H1 (cell line): ENCODE results near the gene NEFH. TPM values are rescaled to one million over a fixed set of nuclear protein-coding genes. Genes with fewer than 3 reads are reported as not detected.
"Not testable (repeated sequence)": the region's sequence is repeated elsewhere in the genome, so short reads cannot be mapped to it uniquely, and the experiment has no call there.

Experiments
- CTCF ChIA-PET: fragments of 300-600 bp; sonication (Branson Sonifier 250); formaldehyde crosslinking; loops from one replicate; lab custom pipeline; 2021; ENCODE audit not compliant: partially characterized antibody; lab: Charles Lee
- POLR2A ChIA-PET: fragments of 300-600 bp; sonication (Branson Sonifier 250); formaldehyde crosslinking; loops from one replicate; lab custom pipeline; 2021; ENCODE audit warnings: inconsistent platforms; ENCODE audit not compliant: partially characterized antibody; lab: Charles Lee
- DNase-seq, 2 experiments: peaks; one replicate each; pipeline versions ENCODE4 v3.0.0 to v3.0.0-alpha.2; 2010 to 2022; ENCODE audit warnings: low spot score in 2 of 2, low read depth in 1 of 2, mixed read lengths in 1 of 2
- FAIRE-seq: peaks from 2 replicates; lab custom pipeline; 2011; peaks lifted over from hg19 to GRCh38; lab: Jason Lieb, UNC
- H2AFZ ChIP-seq: 2 replicates; pipeline ENCODE4 v1.8.1; 2012; ENCODE audit warnings: low read length, inconsistent platforms
- H2AK5ac ChIP-seq: 2 replicates; pipeline ENCODE4 v1.6.1; 2013; ENCODE audit warnings: low read depth, low read length
- H2BK120ac ChIP-seq: replicated peaks from 2 replicates; pipeline ENCODE3; 2013; ENCODE audit warnings: low read depth, low read length, inconsistent platforms
- H2BK12ac ChIP-seq: 2 replicates; pipeline ENCODE4 v1.6.1; 2013; ENCODE audit warnings: low read depth, low read length
- H2BK15ac ChIP-seq: 2 replicates; pipeline ENCODE4 v1.6.1; 2013; ENCODE audit warnings: low read length
- H2BK20ac ChIP-seq: 2 replicates; pipeline ENCODE4 v1.6.1; 2013; ENCODE audit warnings: low read length
- H2BK5ac ChIP-seq: 2 replicates; pipeline ENCODE4 v1.6.1; 2013; ENCODE audit warnings: low read depth, low read length
- H3K14ac ChIP-seq: 2 replicates; pipeline ENCODE4 v1.6.1; 2013; ENCODE audit warnings: inconsistent platforms; ENCODE audit not compliant: insufficient read length
- H3K18ac ChIP-seq: 2 replicates; pipeline ENCODE4 v1.6.1; 2013; ENCODE audit warnings: low read length; ENCODE audit errors: extremely low read depth
- H3K23ac ChIP-seq: 2 replicates; pipeline ENCODE4 v1.6.1; 2013; ENCODE audit warnings: inconsistent platforms; ENCODE audit not compliant: insufficient read length
- H3K23me2 ChIP-seq: 2 replicates; pipeline ENCODE4 v1.6.1; 2013; ENCODE audit warnings: low read depth, low read length
- H3K27ac ChIP-seq: 2 replicates; pipeline ENCODE4 v1.6.1; 2011; ENCODE audit warnings: low read depth, low read length, inconsistent platforms
- H3K27me3 ChIP-seq, 4 experiments: replicated peaks in 1 of 4; 1 replicate in 1 of 4; 2 replicates in 3 of 4; pipeline versions ENCODE4 v1.6.1 to v1.8.1; 2011 to 2013; ENCODE audit warnings: low read length in 3 of 4, mild to moderate bottlenecking in 3 of 4, inconsistent platforms in 2 of 4, mixed read lengths in 2 of 4, moderate library complexity in 1 of 4; ENCODE audit not compliant: control insufficient read depth in 3 of 4, insufficient read depth in 3 of 4; ENCODE audit errors: extremely low read depth in 1 of 4
- H3K36me3 ChIP-seq, 4 experiments: 2 replicates each; pipeline versions ENCODE4 v1.6.1 to v1.8.1; 2011 to 2013; ENCODE audit warnings: mild to moderate bottlenecking in 4 of 4, low read length in 3 of 4, moderate library complexity in 2 of 4, control low read depth in 1 of 4, inconsistent platforms in 1 of 4; ENCODE audit not compliant: insufficient read depth in 4 of 4, control insufficient read depth in 2 of 4
- H3K4ac ChIP-seq: replicated peaks from 2 replicates; pipeline ENCODE3; 2013; ENCODE audit warnings: low read length, low read depth, mixed read lengths, inconsistent platforms; ENCODE audit not compliant: insufficient read length
- H3K4me1 ChIP-seq, 4 experiments: replicated peaks in 1 of 4; 1 replicate in 1 of 4; 2 replicates in 3 of 4; pipeline versions ENCODE4 v1.6.1 to v1.8.1; 2011 to 2013; ENCODE audit warnings: low read length in 3 of 4, inconsistent platforms in 2 of 4, mixed read lengths in 1 of 4; ENCODE audit not compliant: insufficient read depth in 4 of 4, control insufficient read depth in 3 of 4
- H3K4me2 ChIP-seq, 2 experiments: 2 replicates each; pipeline versions ENCODE4 v1.6.1 to v1.8.1; 2011 to 2013; ENCODE audit warnings: low read depth in 2 of 2, low read length in 2 of 2, control low read depth in 1 of 2, inconsistent platforms in 1 of 2, mild to moderate bottlenecking in 1 of 2; ENCODE audit not compliant: insufficient read depth in 1 of 2
- H3K4me3 ChIP-seq, 4 experiments: fragments of 200-600, 300-600 bp in 1 of 4; sonication (generic), shearing (Covaris generic), sonication (Bioruptor Twin) in 1 of 4; 2 replicates each; pipeline versions ENCODE4 v1.5.1 to v1.8.1; 2011 to 2016; ENCODE audit warnings: low read length in 4 of 4, low read depth in 3 of 4, control low read depth in 2 of 4, inconsistent platforms in 2 of 4, mild to moderate bottlenecking in 2 of 4, mixed read lengths in 1 of 4, moderate library complexity in 1 of 4; ENCODE audit not compliant: insufficient read depth in 2 of 4; ENCODE audit errors: extremely low read depth in 1 of 4
- H3K56ac ChIP-seq: replicated peaks from 2 replicates; pipeline ENCODE3; 2013; ENCODE audit warnings: low read depth, mild to moderate bottlenecking, mixed read lengths, low read length, inconsistent platforms; ENCODE audit not compliant: insufficient read length
- H3K79me1 ChIP-seq: 2 replicates; pipeline ENCODE4 v1.6.1; 2013; ENCODE audit warnings: low read depth, low read length, control low read depth
- H3K79me2 ChIP-seq, 2 experiments: 2 replicates each; pipeline versions ENCODE4 v1.6.1 to v1.8.1; 2012 to 2013; ENCODE audit warnings: low read length in 2 of 2, mild to moderate bottlenecking in 2 of 2, inconsistent platforms in 1 of 2; ENCODE audit not compliant: insufficient read depth in 2 of 2, control insufficient read depth in 1 of 2
- H3K9ac ChIP-seq, 4 experiments: replicated peaks in 1 of 4; 1 replicate in 1 of 4; 2 replicates in 3 of 4; pipeline versions ENCODE4 v1.6.1 to v1.8.1; 2011 to 2013; ENCODE audit warnings: low read depth in 3 of 4, low read length in 3 of 4, control low read depth in 2 of 4, mild to moderate bottlenecking in 2 of 4, moderate library complexity in 2 of 4, inconsistent platforms in 1 of 4; ENCODE audit errors: extremely low read depth in 1 of 4
- H3K9me3 ChIP-seq, 2 experiments: 2 replicates each; pipeline versions ENCODE4 v1.6.1 to v1.8.1; 2012 to 2013; ENCODE audit warnings: mild to moderate bottlenecking in 2 of 2, moderate library complexity in 2 of 2, control low read depth in 1 of 2, inconsistent platforms in 1 of 2, low read depth in 1 of 2, low read length in 1 of 2, mixed read lengths in 1 of 2; ENCODE audit not compliant: insufficient read depth in 2 of 2
- H4K20me1 ChIP-seq, 2 experiments: replicated peaks in 1 of 2; 2 replicates each; pipeline versions ENCODE3 to v1.8.1; 2011 to 2013; ENCODE audit warnings: inconsistent platforms in 2 of 2, low read length in 2 of 2, mild to moderate bottlenecking in 1 of 2; ENCODE audit not compliant: insufficient read depth in 2 of 2, control insufficient read depth in 1 of 2
- H4K5ac ChIP-seq: 2 replicates; pipeline ENCODE4 v1.6.1; 2013; ENCODE audit warnings: low read length, low read depth, mixed read lengths, inconsistent platforms; ENCODE audit not compliant: insufficient read length
- H4K8ac ChIP-seq: 2 replicates; pipeline ENCODE4 v1.8.0; 2013; ENCODE audit warnings: mild to moderate bottlenecking, moderate library complexity, low read length, inconsistent platforms; ENCODE audit not compliant: insufficient read depth; ENCODE audit errors: extremely low read depth
- H4K91ac ChIP-seq: replicated peaks from 2 replicates; pipeline ENCODE3; 2013; ENCODE audit warnings: low read length, mixed read lengths, inconsistent platforms; ENCODE audit not compliant: insufficient read length
- CTBP2 ChIP-seq: IDR thresholded peaks from 2 replicates; pipeline ENCODE4 v1.7.0; 2011; ENCODE audit warnings: borderline replicate concordance, mild to moderate bottlenecking, moderate library complexity, mixed read lengths, low read length; ENCODE audit not compliant: insufficient read depth, insufficient read length
- WGBS, 2 experiments: shearing (Covaris generic) in 1 of 2; methylation state at CpG; one replicate each; pipeline versions ENCODE4 v1.1.6 to v1.1.7; 2013 to 2015; ENCODE audit warnings: low lambda C conversion rate in 2 of 2, mixed read lengths in 2 of 2, inconsistent platforms in 1 of 2, low coverage in 1 of 2, missing lambda C conversion rate in 1 of 2; ENCODE audit not compliant: insufficient replicate concordance in 2 of 2, insufficient coverage in 1 of 2, insufficient read length in 1 of 2; ENCODE audit errors: extremely low coverage in 1 of 2, missing lambda C conversion rate in 1 of 2; 5-methylcytosine and 5-hydroxymethylcytosine counted together
- polyA plus RNA-seq, 7 experiments: library from polyadenylated mRNA; depleted of rRNA in 3 of 7; stranded (reverse) in 5 of 7; unstranded in 2 of 7; fragments of >200 nt in 5 of 7; fragments of 200-250 nt in 2 of 7; gene quantifications; 1 replicate in 5 of 7; 2 replicates in 1 of 7; 4 replicates in 1 of 7; pipeline versions ENCODE4 v1.2.1 to v1.2.3, GENCODE V29; 2011 to 2013; ENCODE audit warnings: missing spikeins in 2 of 7, mixed read lengths in 2 of 7
- total RNA-seq: library from RNA; stranded (reverse); fragmentation: NEBNext Ultra II Directional; extraction: Animal tissue kit (Norgen Biotek cat#: 25700); gene quantifications from 2 replicates; pipeline ENCODE4 v1.2.1, GENCODE V29; 2021
- TF ChIP-seq, protein P1 (sequence below), 3 experiments: IDR thresholded peaks; 1 replicate in 2 of 3; 2 replicates in 1 of 3; pipeline versions ENCODE4 v1.5.1 to v1.6.1; 2011; ENCODE audit warnings: low read length in 3 of 3, mild to moderate bottlenecking in 3 of 3, inconsistent platforms in 2 of 3, low read depth in 1 of 3, moderate library complexity in 1 of 3; ENCODE audit not compliant: insufficient read depth in 1 of 3; ENCODE audit errors: control extremely low read depth in 1 of 3

NEFH gene
- total and polyA plus RNA-seq, 2 of the 8 experiments (the other 6 are each of a cell fraction or from before 2014, with no cell fraction given), result 0.57 to 2.3 TPM

DNA sequence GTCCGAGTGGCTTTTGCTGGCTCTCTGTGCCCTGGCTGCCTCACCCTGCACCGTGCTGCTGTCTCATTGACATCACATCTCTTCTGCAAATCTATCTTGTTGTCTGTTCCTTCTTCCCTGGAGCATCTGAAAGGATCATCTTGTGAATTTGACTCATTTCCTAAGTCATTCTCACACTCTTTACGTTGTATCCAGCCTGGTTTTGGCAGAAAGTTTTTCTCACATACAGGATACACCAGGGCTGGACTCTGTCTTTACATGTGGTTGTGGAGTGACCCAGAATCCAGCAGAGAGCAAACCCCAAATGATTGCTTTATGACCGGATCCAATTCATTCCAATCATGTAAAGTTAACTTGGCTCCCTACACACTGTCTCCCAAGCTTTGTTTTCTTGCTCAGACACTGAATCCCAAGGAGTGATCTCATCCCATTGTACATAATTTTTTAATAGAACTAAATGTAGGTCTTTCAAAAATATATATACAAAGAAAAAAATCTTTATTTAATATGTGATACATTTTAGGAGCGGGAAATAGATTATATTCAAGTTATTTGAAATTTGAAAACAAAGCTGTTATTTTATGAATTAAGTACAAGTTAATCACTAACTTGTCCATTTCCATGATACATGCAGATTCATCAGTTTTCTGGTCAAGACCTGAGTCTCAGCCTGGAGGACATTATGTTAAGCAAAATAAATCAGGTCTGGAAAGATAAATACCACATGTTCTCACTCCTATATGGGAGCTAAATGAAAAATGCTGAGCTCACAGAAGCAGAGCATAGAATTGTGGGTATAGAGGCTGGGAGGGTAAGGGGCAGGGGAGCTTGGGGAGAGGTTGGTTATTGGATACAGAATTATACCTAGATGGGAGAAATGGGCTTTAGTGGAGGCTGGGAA, 44.5 kb upstream of the NEFH start (continued):
- TF ChIP-seq, protein P1, sequence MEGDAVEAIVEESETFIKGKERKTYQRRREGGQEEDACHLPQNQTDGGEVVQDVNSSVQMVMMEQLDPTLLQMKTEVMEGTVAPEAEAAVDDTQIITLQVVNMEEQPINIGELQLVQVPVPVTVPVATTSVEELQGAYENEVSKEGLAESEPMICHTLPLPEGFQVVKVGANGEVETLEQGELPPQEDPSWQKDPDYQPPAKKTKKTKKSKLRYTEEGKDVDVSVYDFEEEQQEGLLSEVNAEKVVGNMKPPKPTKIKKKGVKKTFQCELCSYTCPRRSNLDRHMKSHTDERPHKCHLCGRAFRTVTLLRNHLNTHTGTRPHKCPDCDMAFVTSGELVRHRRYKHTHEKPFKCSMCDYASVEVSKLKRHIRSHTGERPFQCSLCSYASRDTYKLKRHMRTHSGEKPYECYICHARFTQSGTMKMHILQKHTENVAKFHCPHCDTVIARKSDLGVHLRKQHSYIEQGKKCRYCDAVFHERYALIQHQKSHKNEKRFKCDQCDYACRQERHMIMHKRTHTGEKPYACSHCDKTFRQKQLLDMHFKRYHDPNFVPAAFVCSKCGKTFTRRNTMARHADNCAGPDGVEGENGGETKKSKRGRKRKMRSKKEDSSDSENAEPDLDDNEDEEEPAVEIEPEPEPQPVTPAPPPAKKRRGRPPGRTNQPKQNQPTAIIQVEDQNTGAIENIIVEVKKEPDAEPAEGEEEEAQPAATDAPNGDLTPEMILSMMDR (IDR thresholded peaks at IDR 0.05; ENCODE audit: control extremely low read depth in 1 of 3, insufficient read depth in 1 of 3, low read depth in 1 of 3, low read length in 3 of 3), result no peak
- TF ChIP-seq CTBP2, result no peak

DNA sequence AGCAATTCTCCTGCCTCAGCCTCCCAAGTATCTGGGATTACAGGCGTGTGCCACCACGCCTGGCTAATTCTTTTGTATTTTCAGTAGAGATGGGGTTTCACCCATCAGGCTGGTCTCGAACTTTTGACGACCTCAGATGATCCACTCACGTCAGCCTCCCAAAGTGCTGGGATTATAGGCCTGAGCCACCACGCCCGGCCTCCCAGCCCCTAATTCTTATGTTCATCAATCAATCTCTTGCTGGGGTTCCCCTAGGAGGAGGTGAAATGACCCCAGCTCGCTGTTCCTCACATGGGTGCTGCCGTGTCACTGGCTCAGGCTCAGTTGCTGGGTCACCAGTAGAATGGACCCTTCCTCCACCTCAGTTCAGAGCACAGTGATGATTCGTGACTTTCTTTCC, 41.7 kb upstream of the NEFH start, which contains the start of gene RFPL1:
Gene RFPL1 (plus strand): TSS at position 301 of the 400 bp plus-strand sequence.
- H2AFZ ChIP-seq, H3K56ac ChIP-seq, H3K36me3 ChIP-seq, H3K14ac ChIP-seq, H3K9ac ChIP-seq, H2BK20ac ChIP-seq, H3K79me1 ChIP-seq, H3K4me1 ChIP-seq, H2BK120ac ChIP-seq, H3K4me2 ChIP-seq, H2AK5ac ChIP-seq, H3K4me3 ChIP-seq, FAIRE-seq, H3K27ac ChIP-seq, H4K8ac ChIP-seq, H2BK12ac ChIP-seq, H2BK15ac ChIP-seq, DNase-seq, H3K4ac ChIP-seq, H3K23me2 ChIP-seq, H3K27me3 ChIP-seq, H4K20me1 ChIP-seq, H3K79me2 ChIP-seq, H3K23ac ChIP-seq, H2BK5ac ChIP-seq, H4K5ac ChIP-seq, H3K9me3 ChIP-seq, H4K91ac ChIP-seq, H3K18ac ChIP-seq: not testable (repeated sequence)
- POLR2A ChIA-PET, result interaction anchor here (0.7 kb wide), 1 partner anchor 26 kb away, joined by 3 read pairs; no protein-coding TSS in a partner anchor
- CTCF ChIA-PET, result interaction anchor here (1.2 kb wide), 1 partner anchor 23 kb away, joined by 4 read pairs; no protein-coding TSS in a partner anchor
- WGBS, 2 experiments, result 95% methylated on average over 10 of the region's 10 CpGs; no CpG with 5 or more reads in 1 of the 2 experiments
